ENCODE results near the gene CCDC28A.

CCDC28A gene

GRCh38 chr6:138796771-138797170, 23.2 kb downstream of the CCDC28A start:
- DNase-seq: no peak

GRCh38 chr6:138797806-138798446, 24.4 kb downstream of the CCDC28A start:
- no peak for DNase-seq

GRCh38 chr6:138800377-138801150, 27.0 kb downstream of the CCDC28A start:
- DNase-seq: no peak

- DNase-seq: no peak
Measured at GRCh38 chr6:138803331-138803730, 29.8 kb downstream of the CCDC28A start.

GRCh38 chr6:138803861-138804260, 30.3 kb downstream of the CCDC28A start:
- no peak for DNase-seq

GRCh38 chr6:138805016-138805765, 31.6 kb downstream of the CCDC28A start:
- no peak for DNase-seq

GRCh38 chr6:138806889-138807288, 33.3 kb downstream of the CCDC28A start:
- no peak for DNase-seq

- no peak for DNase-seq
Measured at GRCh38 chr6:138809677-138810076, 36.1 kb downstream of the CCDC28A start.

GRCh38 chr6:138811866-138812265, 38.3 kb downstream of the CCDC28A start:
- no peak for DNase-seq

GRCh38 chr6:138814179-138814834, 40.7 kb downstream of the CCDC28A start:
- no peak for DNase-seq

- DNase-seq: no peak
Measured at GRCh38 chr6:138815221-138815620, 41.7 kb downstream of the CCDC28A start.

GRCh38 chr6:138815797-138816528, 42.4 kb downstream of the CCDC28A start:
- peak in 1 of 2 donors; percentile 49 for DNase-seq

GRCh38 chr6:138817799-138818198, 44.2 kb downstream of the CCDC28A start:
- no peak for DNase-seq

- no peak for DNase-seq
Measured at GRCh38 chr6:138818496-138819194, 45.1 kb downstream of the CCDC28A start.

GRCh38 chr6:138821519-138821918, 48.0 kb downstream of the CCDC28A start:
- DNase-seq: no peak

GRCh38 chr6:138824482-138825144, 51.0 kb downstream of the CCDC28A start:
- peak; percentile 6 to 12 for DNase-seq

GRCh38 chr6:138830248-138830647, 56.7 kb downstream of the CCDC28A start:
- no peak for DNase-seq

GRCh38 chr6:138832182-138832581, 58.6 kb downstream of the CCDC28A start:
- no peak for DNase-seq

- no peak for DNase-seq
Measured at GRCh38 chr6:138833816-138834539, 60.4 kb downstream of the CCDC28A start.

GRCh38 chr6:138837246-138837645, 63.7 kb downstream of the CCDC28A start:
- no peak for DNase-seq

Data from CD4-positive, alpha-beta T cell treated with Interleukin-1 beta for 1 hour (primary cell).